Spleen (tissue), 7 donors: ENCODE measurements around the gene PAM.
"Not testable (repeated sequence)": the region's sequence is repeated elsewhere in the genome, so short reads cannot be mapped to it uniquely, and the experiment has no call there.

Experiments used
- POLR2A ChIP-seq, 3 donors: fragments of 450-650 bp; IDR thresholded peaks; one replicate each; pipeline ENCODE4 v1.5.1; 2017; ENCODE audit warnings: antibody characterized with exemption in 3 of 3, mild to moderate bottlenecking in 1 of 3
- TF ChIP-seq, protein P1 (sequence below), 11 experiments: fragments of 200-600 bp in 7 of 11; fragments of 450-650 bp in 4 of 11; sonication (generic) in 4 of 11; IDR thresholded peaks in 8 of 11; conservative IDR thresholded peaks in 3 of 11; 1 replicate in 7 of 11; 2 replicates in 4 of 11; pipeline versions ENCODE4 v1.4.0 to v1.8.0; 2016 to 2021; ENCODE audit warnings: antibody characterized with exemption in 11 of 11, inconsistent platforms in 4 of 11, mild to moderate bottlenecking in 1 of 11
- donor health status: DM: no; HTN: no; CAD: no; lungs with moderate emphysema.
- donor health status: DM: no; HTN: no; CAD: no.
- donor health status: DM: no; HTN: no; CAD: no.

DNA sequence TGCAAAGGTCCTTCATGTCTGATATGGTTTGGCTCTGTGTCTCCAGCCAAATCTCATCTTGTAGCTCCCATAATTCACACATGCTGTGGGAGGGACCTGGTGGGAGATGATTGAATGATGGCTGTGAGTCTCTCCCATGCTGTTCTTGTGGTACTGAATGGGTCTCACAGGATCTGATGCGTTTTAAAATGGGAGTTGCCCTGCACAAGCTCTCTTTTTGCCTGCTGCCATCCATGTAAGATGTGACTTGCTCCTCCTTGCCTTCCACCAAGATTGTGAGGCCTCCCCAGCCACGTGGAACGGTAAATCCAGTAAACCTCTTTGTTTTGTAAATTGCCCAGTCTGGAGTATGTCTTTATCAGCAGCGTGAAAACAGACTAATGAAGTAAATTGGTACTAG, 318.4 kb downstream of the PAM start:
- TF ChIP-seq, protein P1, sequence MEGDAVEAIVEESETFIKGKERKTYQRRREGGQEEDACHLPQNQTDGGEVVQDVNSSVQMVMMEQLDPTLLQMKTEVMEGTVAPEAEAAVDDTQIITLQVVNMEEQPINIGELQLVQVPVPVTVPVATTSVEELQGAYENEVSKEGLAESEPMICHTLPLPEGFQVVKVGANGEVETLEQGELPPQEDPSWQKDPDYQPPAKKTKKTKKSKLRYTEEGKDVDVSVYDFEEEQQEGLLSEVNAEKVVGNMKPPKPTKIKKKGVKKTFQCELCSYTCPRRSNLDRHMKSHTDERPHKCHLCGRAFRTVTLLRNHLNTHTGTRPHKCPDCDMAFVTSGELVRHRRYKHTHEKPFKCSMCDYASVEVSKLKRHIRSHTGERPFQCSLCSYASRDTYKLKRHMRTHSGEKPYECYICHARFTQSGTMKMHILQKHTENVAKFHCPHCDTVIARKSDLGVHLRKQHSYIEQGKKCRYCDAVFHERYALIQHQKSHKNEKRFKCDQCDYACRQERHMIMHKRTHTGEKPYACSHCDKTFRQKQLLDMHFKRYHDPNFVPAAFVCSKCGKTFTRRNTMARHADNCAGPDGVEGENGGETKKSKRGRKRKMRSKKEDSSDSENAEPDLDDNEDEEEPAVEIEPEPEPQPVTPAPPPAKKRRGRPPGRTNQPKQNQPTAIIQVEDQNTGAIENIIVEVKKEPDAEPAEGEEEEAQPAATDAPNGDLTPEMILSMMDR (IDR thresholded peaks at IDR 0.05 in 8 of 11, conservative IDR thresholded peaks at IDR 0.05 in 3 of 11): not testable (repeated sequence)
- TF ChIP-seq POLR2A (IDR thresholded peaks at IDR 0.05): not testable (repeated sequence)
